GM18517 (cell line): ENCODE data around the gene TMPRSS6.

Source experiments
- ATAC-seq: cut with Tn5 transposase; IDR thresholded peaks from one replicate; pipeline ENCODE4 v1.9.1; 2021; ENCODE audit warnings: mild to moderate bottlenecking, moderate library complexity; ENCODE audit not compliant: unreplicated experiment

Gene TMPRSS6

DNA sequence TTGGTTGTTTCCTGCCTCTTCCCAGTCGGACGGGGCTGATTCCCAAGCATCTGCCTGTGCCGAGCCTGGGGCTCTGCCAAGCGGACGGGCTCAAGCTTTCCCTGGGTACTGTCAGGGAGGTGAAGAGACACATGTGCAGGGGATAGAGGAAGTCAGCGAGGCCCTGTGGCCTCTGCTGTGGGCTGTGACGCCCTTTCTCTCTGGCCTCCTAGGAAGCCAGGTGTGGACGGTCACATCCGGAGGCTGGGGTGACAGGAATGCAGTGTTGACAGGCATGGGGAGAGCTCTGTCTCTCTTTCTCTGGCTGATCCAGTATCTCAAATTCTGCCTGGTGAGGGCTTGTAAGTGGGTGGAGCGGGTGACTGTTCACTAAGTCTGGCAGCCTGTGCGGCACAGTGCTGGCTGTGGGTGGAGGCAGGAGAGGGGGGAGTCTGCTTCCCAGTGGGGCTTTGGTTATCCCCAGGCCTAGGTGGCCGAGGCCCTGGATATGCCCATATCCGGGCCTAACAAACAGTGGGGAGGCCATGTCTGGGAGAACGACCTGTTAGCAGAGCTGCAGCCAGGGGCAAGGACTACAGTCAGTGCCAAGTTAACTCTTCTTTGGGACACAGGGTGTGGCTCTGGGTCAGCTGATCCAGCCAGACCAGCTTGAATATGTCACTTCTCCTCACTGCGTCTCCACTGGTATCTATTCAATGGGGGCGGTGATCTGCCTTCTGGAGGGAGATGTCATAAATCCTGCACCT lies 56.0 kb downstream of the TMPRSS6 start:
- no peak for ATAC-seq

- ATAC-seq: no peak
Observed at GRCh38 chr22:37052386-37053309, 56.9 kb downstream of the TMPRSS6 start.

DNA sequence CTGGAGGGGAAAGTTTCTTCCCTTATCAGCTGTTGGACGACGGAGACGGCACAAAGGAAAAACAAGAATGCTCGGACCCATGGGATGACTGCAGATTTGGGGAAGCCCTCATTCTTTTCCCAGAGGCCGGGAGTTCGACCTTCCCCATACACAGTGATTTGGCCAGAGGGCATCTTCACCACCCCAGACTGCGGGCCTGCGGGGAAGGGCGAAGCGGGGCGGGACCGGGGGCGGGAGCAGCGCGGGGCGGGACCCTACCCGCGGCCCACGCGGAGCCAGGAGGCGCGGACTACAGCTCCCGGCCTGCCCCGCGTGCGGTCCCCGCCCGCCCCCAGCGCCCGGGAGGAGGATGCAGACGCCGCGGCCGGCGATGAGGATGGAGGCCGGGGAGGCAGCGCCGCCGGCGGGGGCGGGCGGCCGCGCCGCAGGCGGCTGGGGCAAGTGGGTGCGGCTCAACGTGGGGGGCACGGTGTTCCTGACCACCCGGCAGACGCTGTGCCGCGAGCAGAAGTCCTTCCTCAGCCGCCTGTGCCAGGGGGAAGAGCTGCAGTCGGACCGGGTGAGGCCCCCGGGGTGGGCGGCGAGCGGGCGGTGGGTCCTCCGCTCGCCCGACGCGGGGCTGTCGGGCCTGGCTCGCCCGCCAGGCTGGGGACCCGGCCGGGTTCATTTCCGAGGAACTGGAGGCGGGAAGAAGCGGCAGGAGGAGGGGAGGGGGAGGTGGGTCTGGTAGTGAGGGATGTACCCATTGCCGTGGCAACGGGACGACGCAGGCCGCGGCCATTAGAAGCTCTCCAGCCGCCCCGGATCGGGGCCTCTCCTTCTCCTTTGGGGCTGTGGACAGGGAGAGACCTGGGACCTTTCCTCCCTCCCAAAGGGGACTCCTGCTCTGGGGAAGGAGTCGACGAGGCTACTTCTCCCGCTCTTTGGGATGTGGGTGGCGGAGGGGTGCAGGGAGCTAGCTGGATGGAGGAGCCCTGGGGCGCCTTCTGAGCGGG lies 57.8 kb downstream of the TMPRSS6 start, which contains the start of gene KCTD17:
Gene KCTD17, plus strand, starts transcription at position 352 of the 995 bp plus-strand sequence. Its CDS starts 19 bp downstream, at position 371.
- no peak for ATAC-seq

GRCh38 chr22:37050913-37051312 lies 58.6 kb downstream of the TMPRSS6 start:
- ATAC-seq: no peak

GRCh38 chr22:37049224-37049623 lies 60.3 kb downstream of the TMPRSS6 start:
- ATAC-seq: no peak

DNA sequence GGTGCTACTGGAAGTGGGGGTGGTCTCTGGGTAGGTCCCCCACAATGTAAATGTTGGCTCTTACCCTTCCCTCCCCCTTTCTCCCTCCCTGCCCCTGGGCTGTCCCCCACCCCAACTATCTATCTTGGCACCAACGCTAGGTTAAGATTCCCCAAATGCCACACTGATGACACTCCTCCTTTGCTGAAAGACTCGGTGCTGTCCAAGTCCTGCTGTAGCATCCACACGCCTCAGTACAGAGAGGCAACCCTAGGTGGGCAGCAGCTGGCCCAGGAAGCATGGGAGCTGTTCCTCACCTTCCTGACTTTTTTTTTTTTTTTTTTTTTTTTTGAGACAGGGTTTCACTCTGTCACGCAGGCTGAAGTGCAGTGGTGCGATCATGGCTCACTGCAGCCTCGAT lies 61.4 kb downstream of the TMPRSS6 start:
- no peak for ATAC-seq

DNA sequence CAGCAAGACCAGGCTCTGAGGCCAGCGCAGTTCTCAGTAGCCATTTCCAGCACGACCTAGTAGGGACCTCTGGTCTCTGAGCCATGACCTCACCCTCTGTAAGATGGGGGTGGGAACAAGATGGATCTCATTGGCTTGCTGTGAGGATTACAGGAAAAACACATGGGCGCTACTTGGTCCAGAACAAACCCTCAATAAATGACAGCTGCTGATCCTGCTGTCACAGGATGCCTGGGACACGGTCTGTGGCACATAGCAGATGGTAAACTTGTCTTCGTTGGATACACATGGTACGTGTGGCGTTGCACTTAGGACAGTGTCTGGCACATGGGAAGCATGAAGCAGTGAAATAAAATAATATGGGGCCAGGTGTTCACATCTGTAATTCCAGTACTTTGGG lies 62.5 kb downstream of the TMPRSS6 start:
- no peak for ATAC-seq

DNA sequence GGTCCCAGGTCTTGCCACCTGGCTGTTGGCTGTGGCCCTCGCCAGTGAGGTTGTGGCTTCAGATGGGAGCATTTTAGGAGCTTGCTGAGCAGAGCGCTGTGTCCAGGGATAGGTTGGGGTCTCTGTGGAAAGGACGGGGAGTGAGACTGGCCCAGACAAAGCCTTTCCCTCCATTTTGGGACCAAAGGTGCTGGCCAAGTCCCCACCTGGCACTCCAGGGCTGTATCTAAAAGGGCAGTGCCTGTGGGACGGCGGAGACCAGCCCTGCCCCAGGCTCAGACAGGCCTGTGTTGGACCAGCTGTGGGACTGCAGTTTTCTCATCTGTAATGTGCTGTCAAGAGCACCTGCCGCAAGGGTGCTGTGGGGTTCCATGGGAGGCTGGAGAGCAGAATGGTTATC lies 62.9 kb downstream of the TMPRSS6 start:
- ATAC-seq: no peak

DNA sequence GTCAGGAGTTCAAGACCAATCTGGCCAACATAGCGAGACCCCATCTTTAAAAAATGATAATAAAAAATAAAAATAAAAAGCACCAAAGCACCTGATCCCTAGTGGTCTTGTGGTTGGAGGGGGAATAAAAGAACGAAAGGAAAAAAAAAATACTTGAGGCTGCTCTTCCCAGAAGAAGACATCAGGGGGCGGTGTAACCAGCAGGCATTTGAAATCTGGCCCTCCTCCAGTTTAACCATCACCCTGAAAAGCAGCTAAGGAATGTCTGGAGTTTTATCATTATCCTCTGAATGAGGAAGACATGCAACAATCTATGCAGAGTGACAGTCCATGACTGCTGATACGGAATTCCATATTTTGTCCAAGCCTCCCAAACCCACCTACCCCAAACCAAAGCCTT lies 63.6 kb downstream of the TMPRSS6 start:
- ATAC-seq: no peak

GRCh38 chr22:37044634-37045625 lies 64.6 kb downstream of the TMPRSS6 start:
- ATAC-seq: no peak

DNA sequence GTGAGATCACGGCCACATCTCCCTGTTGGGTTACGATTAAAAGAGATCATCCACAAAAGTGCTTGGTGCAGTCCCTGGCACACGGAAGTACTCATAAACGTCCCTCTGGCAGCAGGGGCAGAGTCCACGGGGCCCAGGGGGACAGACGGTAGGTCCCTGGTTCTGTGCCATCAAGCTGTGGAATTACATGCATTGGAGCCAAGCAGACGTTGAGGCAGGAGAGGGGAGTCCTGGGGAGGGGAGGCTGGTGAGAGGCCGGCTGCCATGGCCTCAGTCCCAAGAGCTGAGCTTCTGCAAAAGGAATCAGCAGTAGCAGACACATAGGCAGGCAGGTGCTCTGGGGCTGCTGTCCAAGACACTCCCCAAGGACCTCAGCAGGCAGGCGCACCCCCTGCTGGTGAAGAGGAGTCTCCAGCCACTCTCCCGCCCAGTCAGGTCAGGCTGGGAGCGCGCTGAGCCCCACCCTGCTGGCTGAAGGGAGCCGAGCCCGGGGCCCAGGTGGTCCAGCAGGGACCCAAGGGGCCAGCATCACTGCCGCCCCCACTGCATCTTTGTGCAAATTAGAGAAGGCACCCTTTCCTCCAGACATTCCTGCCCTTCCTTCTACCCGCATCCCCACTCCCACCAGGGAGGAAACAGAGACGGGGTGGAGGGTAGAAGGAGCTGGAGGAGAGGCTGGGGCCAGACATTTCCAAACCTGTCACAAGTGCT lies 65.5 kb downstream of the TMPRSS6 start:
- ATAC-seq: no peak

GRCh38 chr22:37043209-37043827 lies 66.2 kb downstream of the TMPRSS6 start:
- no peak for ATAC-seq

DNA sequence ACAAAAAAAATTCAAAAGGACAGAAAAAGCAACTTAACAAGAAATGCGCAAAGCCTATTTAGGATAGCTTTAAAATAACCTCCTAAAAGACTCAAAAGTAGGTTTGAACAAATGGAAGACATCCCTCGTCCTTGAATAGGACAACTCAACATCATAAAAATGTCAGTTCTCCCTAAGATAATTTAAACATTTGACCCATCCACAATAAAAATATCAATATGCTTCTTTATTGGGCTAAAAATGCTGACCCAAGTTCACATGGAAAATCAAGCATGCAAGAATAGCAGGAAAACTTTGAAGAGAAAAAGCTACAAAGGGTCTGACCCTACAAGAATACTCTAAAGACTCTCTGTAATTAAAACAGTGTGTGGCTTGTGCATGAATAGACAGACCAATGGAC lies 70.0 kb downstream of the TMPRSS6 start:
- ATAC-seq: no peak

GRCh38 chr22:37037669-37038068 lies 71.8 kb downstream of the TMPRSS6 start:
- ATAC-seq: no peak

DNA sequence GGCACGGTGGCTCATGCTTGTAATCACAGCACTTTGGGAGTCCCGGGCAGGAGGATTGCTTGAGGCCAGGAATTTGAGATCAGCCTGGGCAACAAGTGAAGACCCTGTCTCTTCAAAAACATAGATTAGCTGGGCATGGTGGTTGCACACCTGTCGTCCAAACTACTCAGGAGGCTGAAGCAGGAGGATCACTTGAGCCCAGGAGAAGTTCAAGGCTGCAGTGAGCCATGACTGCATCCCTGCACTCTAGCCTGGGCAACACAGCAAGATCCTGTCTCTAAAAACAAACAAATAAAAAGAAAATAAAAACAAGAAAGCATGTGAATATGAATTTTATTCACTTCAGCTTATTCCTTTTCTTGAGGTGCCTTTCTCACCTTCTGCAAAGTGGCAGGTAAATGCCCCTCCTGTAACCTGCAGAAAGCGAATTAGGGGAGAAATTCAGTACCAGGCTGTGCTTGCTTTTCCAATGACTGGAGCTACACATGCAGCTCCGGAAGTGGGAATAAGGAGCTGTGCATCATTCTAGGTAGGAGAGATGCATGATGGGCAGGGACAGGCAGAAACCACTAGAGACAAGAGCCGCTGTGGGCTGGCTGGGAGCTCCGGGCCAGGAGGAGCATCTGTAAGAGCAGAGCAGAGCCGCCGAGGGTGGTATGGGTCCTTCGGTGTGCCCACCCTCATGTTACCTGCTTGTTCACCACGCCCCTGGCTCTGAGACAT lies 72.7 kb downstream of the TMPRSS6 start:
- ATAC-seq: no peak

DNA sequence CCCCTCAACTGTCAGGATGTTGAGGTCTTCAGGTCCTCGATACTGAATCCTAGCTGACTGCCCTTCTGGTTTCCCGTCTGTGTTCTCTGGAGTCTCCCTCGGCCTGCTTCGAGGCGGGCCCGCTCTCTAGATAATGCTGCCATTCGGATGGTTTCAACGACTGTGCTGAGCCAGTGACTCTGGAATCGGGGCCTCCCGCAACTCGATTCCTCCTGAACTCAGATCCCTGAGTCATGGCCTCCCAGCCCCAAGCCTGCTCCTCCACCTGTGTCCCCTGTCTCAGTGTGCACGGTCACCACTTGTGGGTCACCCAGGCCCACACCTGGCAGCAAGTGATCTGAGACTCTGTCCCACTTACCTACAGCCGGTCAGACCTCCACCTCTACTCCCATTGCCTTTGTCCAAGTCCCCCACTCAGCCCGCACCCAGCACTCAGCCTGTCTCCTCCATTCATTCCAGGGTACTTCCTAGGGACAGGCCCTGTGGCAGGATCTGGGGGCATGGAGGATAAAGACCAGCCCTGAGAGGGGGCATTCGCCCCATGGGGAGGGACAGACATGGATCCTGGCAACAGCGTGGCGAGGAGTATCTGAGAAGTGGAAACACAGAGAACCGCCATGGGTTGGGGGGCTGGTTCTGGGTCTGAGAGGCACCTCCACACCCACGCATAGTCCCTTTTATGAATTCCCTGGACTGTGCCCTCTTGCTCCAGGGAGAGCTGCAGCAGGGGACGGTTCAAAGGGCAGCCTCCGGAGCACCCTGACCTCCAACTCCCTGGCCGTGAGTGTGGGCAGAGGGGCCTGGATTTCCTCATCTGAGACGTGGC lies 75.7 kb downstream of the TMPRSS6 start:
- no peak for ATAC-seq
